Mesenchymal stem cell (in vitro differentiated cells and primary cell): ENCODE measurements around the gene MS4A8. TPM values are rescaled to one million over a fixed set of nuclear protein-coding genes. Genes with fewer than 3 reads are reported as not detected.

ENCODE experiments used
- DNase-seq: peaks from one replicate; pipeline ENCODE4 v3.0.0-alpha.2; 2013
- H2AFZ ChIP-seq: one replicate; pipeline ENCODE4 v1.6.1; 2013; ENCODE audit warnings: low read depth, mild to moderate bottlenecking, control low read depth, inconsistent platforms, low read length, moderate library complexity
- H2AK5ac ChIP-seq: 2 replicates; pipeline ENCODE4 v1.6.1; 2013; ENCODE audit warnings: low read length, moderate library complexity, mild to moderate bottlenecking, inconsistent platforms; ENCODE audit not compliant: severe bottlenecking
- H2BK120ac ChIP-seq: one replicate; pipeline ENCODE4 v1.6.1; 2013; ENCODE audit warnings: low read depth, mild to moderate bottlenecking, inconsistent platforms, low read length, moderate library complexity
- H2BK12ac ChIP-seq, 2 experiments: one replicate each; pipeline ENCODE4 v1.6.1; 2013; ENCODE audit warnings: inconsistent platforms in 2 of 2, low read length in 2 of 2, mild to moderate bottlenecking in 2 of 2, moderate library complexity in 2 of 2, control low read depth in 1 of 2
- H2BK15ac ChIP-seq: one replicate; pipeline ENCODE4 v1.6.1; 2013; ENCODE audit warnings: mild to moderate bottlenecking, low read depth, inconsistent platforms; ENCODE audit not compliant: poor library complexity, severe bottlenecking
- H2BK5ac ChIP-seq: 2 replicates; pipeline ENCODE4 v1.6.1; 2013; ENCODE audit warnings: low read depth, mild to moderate bottlenecking, low read length, control low read depth, inconsistent platforms; ENCODE audit not compliant: poor library complexity, severe bottlenecking
- H3K14ac ChIP-seq, 2 experiments: one replicate each; pipeline ENCODE4 v1.6.1; 2013; ENCODE audit warnings: inconsistent platforms in 2 of 2, low read length in 2 of 2, control low read depth in 1 of 2, mild to moderate bottlenecking in 1 of 2, moderate library complexity in 1 of 2
- H3K18ac ChIP-seq, 2 experiments: one replicate each; pipeline ENCODE4 v1.6.1; 2013; ENCODE audit warnings: inconsistent platforms in 2 of 2, low read length in 2 of 2, control low read depth in 1 of 2, low read depth in 1 of 2, mild to moderate bottlenecking in 1 of 2
- H3K23ac ChIP-seq, 2 experiments: one replicate each; pipeline ENCODE4 v1.6.1; 2013; ENCODE audit warnings: inconsistent platforms in 2 of 2, low read length in 2 of 2, mild to moderate bottlenecking in 2 of 2, moderate library complexity in 2 of 2, control low read depth in 1 of 2
- H3K27ac ChIP-seq: 2 replicates; pipeline ENCODE4 v1.5.1; 2013; ENCODE audit warnings: mild to moderate bottlenecking, moderate library complexity, low read length, control low read depth, inconsistent platforms; ENCODE audit not compliant: poor library complexity, severe bottlenecking
- H3K27me3 ChIP-seq, 2 experiments: 2 replicates each; pipeline versions ENCODE4 v1.6.1 to v1.7.0; 2013; ENCODE audit warnings: low read length in 2 of 2, mild to moderate bottlenecking in 2 of 2, moderate library complexity in 2 of 2, control low read depth in 1 of 2, inconsistent platforms in 1 of 2; ENCODE audit not compliant: control insufficient read depth in 1 of 2, insufficient read depth in 1 of 2
- H3K36me3 ChIP-seq, 2 experiments: 2 replicates each; pipeline versions ENCODE4 v1.6.1 to v1.7.0; 2013; ENCODE audit warnings: low read length in 2 of 2, control low read depth in 1 of 2, inconsistent platforms in 1 of 2, low read depth in 1 of 2, mild to moderate bottlenecking in 1 of 2; ENCODE audit not compliant: insufficient read depth in 2 of 2, control insufficient read depth in 1 of 2
- H3K4ac ChIP-seq, 2 experiments: one replicate each; pipeline ENCODE4 v1.6.1; 2013; ENCODE audit warnings: inconsistent platforms in 2 of 2, low read length in 2 of 2, mild to moderate bottlenecking in 2 of 2, moderate library complexity in 2 of 2, control low read depth in 1 of 2, low read depth in 1 of 2
- H3K4me1 ChIP-seq: 2 replicates; pipeline ENCODE4 v1.6.1; 2013; ENCODE audit warnings: low read depth, low read length, control low read depth; ENCODE audit not compliant: control insufficient read depth, insufficient read depth
- H3K4me2 ChIP-seq: 2 replicates; pipeline ENCODE4 v1.6.1; 2013; ENCODE audit warnings: low read length, mild to moderate bottlenecking, inconsistent platforms; ENCODE audit not compliant: poor library complexity, severe bottlenecking
- H3K4me3 ChIP-seq, 2 experiments: 2 replicates each; pipeline versions ENCODE4 v1.5.1 to v1.7.0; 2013; ENCODE audit warnings: low read length in 2 of 2, mild to moderate bottlenecking in 2 of 2, control low read depth in 1 of 2, low read depth in 1 of 2; ENCODE audit not compliant: insufficient read depth in 1 of 2
- H3K79me1 ChIP-seq: replicated peaks from 2 replicates; pipeline ENCODE4 v1.6.1; 2013; ENCODE audit warnings: mild to moderate bottlenecking, control low read depth, low read length, inconsistent platforms; ENCODE audit not compliant: poor library complexity, severe bottlenecking
- H3K9ac ChIP-seq: 2 replicates; pipeline ENCODE4 v1.7.0; 2013; ENCODE audit warnings: mild to moderate bottlenecking, low read length, moderate library complexity
- H3K9me3 ChIP-seq: 2 replicates; pipeline ENCODE4 v1.7.0; 2013; ENCODE audit warnings: mild to moderate bottlenecking, low read length; ENCODE audit not compliant: control insufficient read depth
- H4K8ac ChIP-seq: one replicate; pipeline ENCODE4 v1.6.1; 2013; ENCODE audit warnings: inconsistent platforms, mild to moderate bottlenecking, low read length, moderate library complexity
- H4K91ac ChIP-seq: one replicate; pipeline ENCODE4 v1.6.1; 2013; ENCODE audit warnings: mild to moderate bottlenecking, low read length, inconsistent platforms
- WGBS: methylation state at CpG from one replicate; pipeline ENCODE4 v1.1.7; 2013; ENCODE audit warnings: mixed read lengths; 5-methylcytosine and 5-hydroxymethylcytosine counted together
- polyA plus RNA-seq, 2 experiments: library from polyadenylated mRNA; stranded (reverse); fragments of 200-250 nt; gene quantifications; one replicate each; pipeline ENCODE4 v1.2.3, GENCODE V29; 2013

Gene MS4A8, protein sequence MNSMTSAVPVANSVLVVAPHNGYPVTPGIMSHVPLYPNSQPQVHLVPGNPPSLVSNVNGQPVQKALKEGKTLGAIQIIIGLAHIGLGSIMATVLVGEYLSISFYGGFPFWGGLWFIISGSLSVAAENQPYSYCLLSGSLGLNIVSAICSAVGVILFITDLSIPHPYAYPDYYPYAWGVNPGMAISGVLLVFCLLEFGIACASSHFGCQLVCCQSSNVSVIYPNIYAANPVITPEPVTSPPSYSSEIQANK
- not detected for polyA plus RNA-seq (2013, experiment 1 of 2)
- polyA plus RNA-seq (2013, experiment 2 of 2): not detected

DNA sequence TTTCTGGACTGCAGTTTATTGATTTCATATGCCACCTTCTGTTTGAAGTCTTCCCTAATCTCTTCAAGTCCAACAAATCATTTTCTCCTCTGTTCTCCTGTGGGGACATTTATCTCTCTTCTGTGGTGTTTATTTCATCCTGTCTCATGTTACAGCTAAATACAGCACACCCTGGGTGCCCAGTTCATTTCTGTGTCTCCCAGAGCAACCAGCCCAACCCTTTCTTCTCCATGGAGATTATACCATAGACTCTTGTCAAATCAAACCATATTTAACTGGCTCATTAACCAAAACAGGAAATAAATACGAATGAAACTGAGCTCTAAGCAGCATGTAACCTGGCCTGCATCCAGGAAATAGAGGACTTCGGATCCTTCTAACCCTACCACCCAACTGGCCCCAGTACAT lies at the start of gene MS4A8:
TSS of gene MS4A8 (plus strand) at position 329 of the 408 bp plus-strand sequence. CDS start 1,249 bp downstream, outside the sequence.
- Histone ChIP-seq H3K36me3 (no peaks in the 10 kb centered on the region), H4K8ac (no peak within 1 kb of the TSS), H3K23ac (no peak within 1 kb of the TSS), H3K4me3 (no peak within 1 kb of the TSS), H3K14ac (no peak within 1 kb of the TSS), H3K9ac (no peak within 1 kb of the TSS), H2AFZ (no peak within 1 kb of the TSS), H3K4me2 (no peak within 1 kb of the TSS), H3K27ac (no peak within 1 kb of the TSS), H2BK120ac (no peak within 1 kb of the TSS), H2BK5ac (no peak within 1 kb of the TSS), H3K9me3 (peaks cover 4% of the 10 kb centered on the region), H2BK15ac (no peak within 1 kb of the TSS), H3K27me3 (no peaks in the 10 kb centered on the region), H2BK12ac (no peak within 1 kb of the TSS), H3K4me1 (no peaks in the 10 kb centered on the region), H2AK5ac (no peak within 1 kb of the TSS), H3K4ac (no peak within 1 kb of the TSS), H3K79me1 (no peaks in the 10 kb centered on the region), H4K91ac (no peak within 1 kb of the TSS), H3K18ac (no peak within 1 kb of the TSS)
- DNase-seq: no peak
- WGBS: 47% methylated on average over 1 of the region's 2 CpGs

DNA sequence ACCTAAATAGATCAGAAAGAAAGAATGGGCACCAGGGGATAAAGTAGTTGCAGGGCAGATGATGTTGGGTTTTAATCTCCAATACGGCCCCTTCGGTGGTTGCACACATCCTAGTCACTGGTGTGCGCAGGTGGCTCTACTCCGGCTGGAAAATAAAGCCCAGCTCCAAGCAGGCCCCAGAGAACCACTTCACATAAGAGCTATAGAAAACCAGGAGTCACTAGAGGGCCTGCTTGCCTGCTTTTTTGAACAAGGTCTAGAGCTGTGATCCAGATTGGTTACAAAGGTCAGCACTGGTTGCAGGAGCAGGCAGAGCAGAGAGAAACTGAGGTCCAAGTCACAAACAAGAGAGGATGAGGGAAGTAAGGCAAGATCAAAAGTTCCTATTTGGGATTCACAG lies 41.5 kb upstream of the MS4A8 start:
- DNase-seq: no peak
- Histone ChIP-seq H3K4ac (no peak overlapping the region), H4K91ac (no peak overlapping the region), H3K27me3 (no peaks in the 10 kb centered on the region), H2BK12ac (no peak overlapping the region), H4K8ac (no peak overlapping the region), H3K27ac (no peak overlapping the region), H2AFZ (no peak overlapping the region), H3K9ac (no peak overlapping the region), H3K14ac (no peak overlapping the region), H3K4me1 (no peaks in the 10 kb centered on the region), H3K23ac (no peak overlapping the region), H3K36me3 (no peaks in the 10 kb centered on the region), H2BK15ac (no peak overlapping the region), H3K18ac (no peak overlapping the region), H3K4me3 (no peak overlapping the region), H2BK120ac (no peak overlapping the region), H2AK5ac (no peak overlapping the region), H3K9me3 (no peaks in the 10 kb centered on the region), H2BK5ac (no peak overlapping the region), H3K79me1 (no peaks in the 10 kb centered on the region), H3K4me2 (no peak overlapping the region)
- 85% methylated on average over 4 of the region's 4 CpGs for WGBS

DNA sequence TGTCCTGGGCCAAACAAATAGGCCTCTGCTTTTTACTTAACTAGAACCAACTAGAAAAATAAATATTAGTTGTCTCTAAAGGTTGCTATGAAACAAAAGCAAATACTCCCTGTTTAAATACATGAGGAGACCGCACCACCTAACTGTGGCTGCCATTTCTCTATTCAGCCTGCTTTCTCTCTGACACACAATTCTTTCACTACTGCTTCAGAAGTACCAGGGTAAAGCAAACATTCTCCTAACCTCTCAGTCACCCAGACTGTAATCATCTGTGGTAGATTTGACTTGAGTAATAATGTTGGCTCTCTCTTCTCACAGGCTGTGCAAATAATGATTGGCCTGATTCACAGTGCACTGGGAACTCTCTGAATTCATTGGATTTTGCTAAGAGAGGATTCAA lies 41.0 kb upstream of the MS4A8 start:
- H3K23ac ChIP-seq: no peak overlapping the region
- H3K79me1 ChIP-seq: no peaks in the 10 kb centered on the region
- no peaks in the 10 kb centered on the region for H3K27me3 ChIP-seq
- H4K91ac ChIP-seq: no peak overlapping the region
- no peaks in the 10 kb centered on the region for H3K36me3 ChIP-seq
- no peak overlapping the region for H3K14ac ChIP-seq
- no peak overlapping the region for H3K4me2 ChIP-seq
- H2BK120ac ChIP-seq: no peak overlapping the region
- no peak overlapping the region for H2AK5ac ChIP-seq
- H3K4me3 ChIP-seq: no peak overlapping the region
- no peaks in the 10 kb centered on the region for H3K4me1 ChIP-seq
- H2AFZ ChIP-seq: no peak overlapping the region
- H2BK5ac ChIP-seq: no peak overlapping the region
- H3K18ac ChIP-seq: no peak overlapping the region
- no peak overlapping the region for H3K9ac ChIP-seq
- H4K8ac ChIP-seq: no peak overlapping the region
- H3K4ac ChIP-seq: no peak overlapping the region
- H2BK15ac ChIP-seq: no peak overlapping the region
- DNase-seq: no peak
- no peaks in the 10 kb centered on the region for H3K9me3 ChIP-seq
- H2BK12ac ChIP-seq: no peak overlapping the region
- H3K27ac ChIP-seq: no peak overlapping the region
- 100% methylated on average over 1 of the region's 1 CpG for WGBS

DNA sequence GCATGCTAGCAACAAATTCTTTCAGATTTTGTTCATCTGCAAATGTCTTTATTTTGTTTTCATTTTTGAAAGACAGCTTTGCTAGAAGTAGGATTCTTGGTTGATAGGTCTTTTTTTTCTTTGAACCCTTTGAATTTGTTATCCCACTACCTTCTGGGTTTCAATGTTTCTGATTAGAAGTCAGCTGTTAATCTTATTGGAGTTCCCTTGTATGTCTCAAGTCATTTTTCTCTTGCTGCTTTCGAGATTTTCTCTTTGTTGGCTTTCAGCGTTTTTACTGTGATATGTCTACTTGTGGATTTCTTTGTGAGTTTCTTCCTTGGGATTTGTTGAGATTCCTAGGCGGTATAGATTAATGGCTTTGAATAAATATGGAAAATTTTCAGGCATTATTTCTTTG lies 27.2 kb upstream of the MS4A8 start:
- DNase-seq: no peak
- Histone ChIP-seq H2BK120ac (no peak overlapping the region), H3K23ac (no peak overlapping the region), H3K4me1 (no peaks in the 10 kb centered on the region), H3K4ac (no peak overlapping the region), H4K8ac (no peak overlapping the region), H3K9ac (no peak overlapping the region), H3K36me3 (no peaks in the 10 kb centered on the region), H3K9me3 (peaks cover 30% of the 10 kb centered on the region), H3K14ac (no peak overlapping the region), H2AFZ (no peak overlapping the region), H2BK5ac (no peak overlapping the region), H2BK12ac (no peak overlapping the region), H3K4me2 (no peak overlapping the region), H3K79me1 (no peaks in the 10 kb centered on the region), H3K18ac (no peak overlapping the region), H4K91ac (no peak overlapping the region), H3K27ac (no peak overlapping the region), H3K27me3 (no peaks in the 10 kb centered on the region), H3K4me3 (no peak overlapping the region), H2BK15ac (no peak overlapping the region), H2AK5ac (no peak overlapping the region)
- WGBS: 59% methylated on average over 2 of the region's 3 CpGs
